OCI-LY3 (cell line): ENCODE data around the gene CCDC137.

Source experiments
- EZH2phosphoT487 ChIP-seq: fragments of 200-600 bp; shearing (Covaris generic); IDR thresholded peaks from 2 replicates; pipeline ENCODE4 v1.6.1; 2018; ENCODE audit warnings: antibody characterized with exemption, mixed run types, low read depth
- TF ChIP-seq, protein P1 (sequence below): fragments of 200-600, 300-600 bp; sonication (generic); IDR thresholded peaks from 2 replicates; pipeline ENCODE4 v1.5.1; 2014; ENCODE audit warnings: antibody characterized with exemption, low read length, low read depth

- TF ChIP-seq, protein P1, sequence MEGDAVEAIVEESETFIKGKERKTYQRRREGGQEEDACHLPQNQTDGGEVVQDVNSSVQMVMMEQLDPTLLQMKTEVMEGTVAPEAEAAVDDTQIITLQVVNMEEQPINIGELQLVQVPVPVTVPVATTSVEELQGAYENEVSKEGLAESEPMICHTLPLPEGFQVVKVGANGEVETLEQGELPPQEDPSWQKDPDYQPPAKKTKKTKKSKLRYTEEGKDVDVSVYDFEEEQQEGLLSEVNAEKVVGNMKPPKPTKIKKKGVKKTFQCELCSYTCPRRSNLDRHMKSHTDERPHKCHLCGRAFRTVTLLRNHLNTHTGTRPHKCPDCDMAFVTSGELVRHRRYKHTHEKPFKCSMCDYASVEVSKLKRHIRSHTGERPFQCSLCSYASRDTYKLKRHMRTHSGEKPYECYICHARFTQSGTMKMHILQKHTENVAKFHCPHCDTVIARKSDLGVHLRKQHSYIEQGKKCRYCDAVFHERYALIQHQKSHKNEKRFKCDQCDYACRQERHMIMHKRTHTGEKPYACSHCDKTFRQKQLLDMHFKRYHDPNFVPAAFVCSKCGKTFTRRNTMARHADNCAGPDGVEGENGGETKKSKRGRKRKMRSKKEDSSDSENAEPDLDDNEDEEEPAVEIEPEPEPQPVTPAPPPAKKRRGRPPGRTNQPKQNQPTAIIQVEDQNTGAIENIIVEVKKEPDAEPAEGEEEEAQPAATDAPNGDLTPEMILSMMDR, result no peak
- no peak for TF ChIP-seq EZH2phosphoT487
Observed at GRCh38 chr17:81691608-81692007, 25.1 kb downstream of the CCDC137 start.
